OCI-M2 (cell line): Measurements from ENCODE around the gene NANS.
"Not testable (repeated sequence)": the region's sequence is repeated elsewhere in the genome, so short reads cannot be mapped to it uniquely, and the experiment has no call there.

Source experiments
- DNase-seq: peaks from one replicate; lab custom pipeline; 2025; ENCODE audit not compliant: unreplicated experiment; lab: John Stamatoyannopoulos, UW

Gene NANS

GRCh38 chr9:98075332-98075805 is 18.8 kb downstream of the NANS start:
- no peak for DNase-seq

- not testable (repeated sequence) for DNase-seq
Observed at GRCh38 chr9:98076514-98076890, 20.0 kb downstream of the NANS start.

- no peak for DNase-seq
Observed at GRCh38 chr9:98078895-98079294, 22.4 kb downstream of the NANS start.

GRCh38 chr9:98080326-98080725 is 23.8 kb downstream of the NANS start:
- DNase-seq = no peak

- DNase-seq = no peak
Observed at GRCh38 chr9:98080780-98081179, 24.2 kb downstream of the NANS start.

GRCh38 chr9:98081477-98082219 is 25.1 kb downstream of the NANS start:
- no peak for DNase-seq

GRCh38 chr9:98083061-98083501 is 26.5 kb downstream of the NANS start:
- DNase-seq = no peak

GRCh38 chr9:98083566-98084183 is 27.1 kb downstream of the NANS start:
- no peak for DNase-seq

GRCh38 chr9:98084396-98084795 is 27.9 kb downstream of the NANS start:
- DNase-seq = no peak

- DNase-seq = no peak
Observed at GRCh38 chr9:98085058-98085457, 28.5 kb downstream of the NANS start.

GRCh38 chr9:98085944-98086343 is 29.4 kb downstream of the NANS start:
- DNase-seq = no peak

GRCh38 chr9:98086461-98086860 is 29.9 kb downstream of the NANS start:
- no peak for DNase-seq

- no peak for DNase-seq
Observed at GRCh38 chr9:98087420-98088354, 31.2 kb downstream of the NANS start.

GRCh38 chr9:98090674-98091073 is 34.1 kb downstream of the NANS start:
- DNase-seq = not testable (repeated sequence)

- no peak for DNase-seq
Observed at GRCh38 chr9:98091735-98092612, 35.4 kb downstream of the NANS start.

- DNase-seq = no peak
Observed at GRCh38 chr9:98092613-98092931, 36.0 kb downstream of the NANS start.

GRCh38 chr9:98094316-98094715 is 37.8 kb downstream of the NANS start:
- no peak for DNase-seq

- no peak for DNase-seq
Observed at GRCh38 chr9:98094851-98095250, 38.3 kb downstream of the NANS start.

- DNase-seq = no peak
Observed at GRCh38 chr9:98095401-98095800, 38.9 kb downstream of the NANS start.

- no peak for DNase-seq
Observed at GRCh38 chr9:98096091-98096490, 39.6 kb downstream of the NANS start.

GRCh38 chr9:98097836-98098235 is 41.3 kb downstream of the NANS start:
- no peak for DNase-seq
